OCI-LY1 (cell line): ENCODE measurements around the gene NFIX.

Source experiments
- H2AFZ ChIP-seq: fragments of 200-600 bp; sonication (generic), shearing (Covaris generic); 2 replicates; pipeline ENCODE4 v1.6.0; 2014; ENCODE audit warnings: antibody characterized with exemption, mild to moderate bottlenecking, low read length
- H3F3A ChIP-seq: fragments of 200-600 bp; sonication (generic), shearing (Covaris generic); 2 replicates; pipeline ENCODE4 v1.6.0; 2014; ENCODE audit warnings: mild to moderate bottlenecking, antibody characterized with exemption, low read length, moderate library complexity; ENCODE audit not compliant: insufficient read depth
- H3K27ac ChIP-seq: fragments of 200-600 bp; sonication (generic); 2 replicates; pipeline ENCODE4 v1.5.1; 2014; ENCODE audit warnings: low read length, mixed run types, mild to moderate bottlenecking, low read depth; ENCODE audit not compliant: poor library complexity, severe bottlenecking
- H3K27me3 ChIP-seq: fragments of 200-600 bp; sonication (generic); 2 replicates; pipeline ENCODE4 v1.6.0; 2014; ENCODE audit warnings: antibody characterized with exemption, mild to moderate bottlenecking, low read length, moderate library complexity; ENCODE audit not compliant: insufficient read depth
- H3K36me3 ChIP-seq: fragments of 200-600 bp; sonication (generic); 2 replicates; pipeline ENCODE4 v1.6.1; 2014; ENCODE audit warnings: mild to moderate bottlenecking, antibody characterized with exemption, low read length, moderate library complexity, mixed read lengths; ENCODE audit not compliant: insufficient read depth
- H3K4me1 ChIP-seq: fragments of 200-600 bp; sonication (generic); 2 replicates; pipeline ENCODE4 v1.5.1; 2014; ENCODE audit warnings: mild to moderate bottlenecking, low read length, moderate library complexity; ENCODE audit not compliant: insufficient read depth, severe bottlenecking
- H3K4me2 ChIP-seq: fragments of 200-600 bp; sonication (generic), shearing (Covaris generic); 2 replicates; pipeline ENCODE4 v1.6.1; 2014; ENCODE audit warnings: low read length
- H3K4me3 ChIP-seq: fragments of 200-600 bp; sonication (generic); 2 replicates; pipeline ENCODE4 v1.5.1; 2014; ENCODE audit warnings: low read length, low read depth, mild to moderate bottlenecking, mixed read lengths; ENCODE audit not compliant: poor library complexity, severe bottlenecking
- H3K79me2 ChIP-seq: fragments of 200-600 bp; shearing (Covaris generic); 2 replicates; pipeline ENCODE4 v1.6.1; 2016; ENCODE audit warnings: mixed run types, low read length, mixed read lengths; ENCODE audit not compliant: insufficient read depth
- H3K9ac ChIP-seq: fragments of 200-600 bp; sonication (generic), shearing (Covaris generic); 2 replicates; pipeline ENCODE4 v1.6.1; 2014; ENCODE audit warnings: mild to moderate bottlenecking, low read length, mixed read lengths
- H3K9me2 ChIP-seq: fragments of 200-600 bp; sonication (generic), shearing (Covaris generic); 2 replicates; pipeline ENCODE4 v1.6.1; 2014; ENCODE audit warnings: low read depth, mild to moderate bottlenecking, low read length, mixed read lengths
- H3K9me3 ChIP-seq: fragments of 200-600 bp; shearing (Covaris generic); 2 replicates; pipeline ENCODE4 v1.6.1; 2014; ENCODE audit warnings: low read length, mixed read lengths
- H4K20me1 ChIP-seq: fragments of 200-600 bp; sonication (generic), shearing (Covaris generic); 2 replicates; pipeline ENCODE4 v1.6.0; 2016; ENCODE audit warnings: mild to moderate bottlenecking, low read length; ENCODE audit not compliant: insufficient read depth
- EZH2 ChIP-seq: fragments of 200-600 bp; sonication (generic), shearing (Covaris generic); IDR thresholded peaks from 2 replicates; pipeline ENCODE4 v1.8.0; 2017; ENCODE audit warnings: borderline replicate concordance, mixed run types, mild to moderate bottlenecking, antibody characterized with exemption, low read length, moderate library complexity, mixed read lengths
- TF ChIP-seq, protein P1 (sequence below): fragments of 200-600 bp; sonication (generic), shearing (Covaris generic); IDR thresholded peaks from 2 replicates; pipeline ENCODE4 v1.5.1; 2017; ENCODE audit warnings: mild to moderate bottlenecking, antibody characterized with exemption, low read length, moderate library complexity, mixed read lengths

NFIX gene

DNA sequence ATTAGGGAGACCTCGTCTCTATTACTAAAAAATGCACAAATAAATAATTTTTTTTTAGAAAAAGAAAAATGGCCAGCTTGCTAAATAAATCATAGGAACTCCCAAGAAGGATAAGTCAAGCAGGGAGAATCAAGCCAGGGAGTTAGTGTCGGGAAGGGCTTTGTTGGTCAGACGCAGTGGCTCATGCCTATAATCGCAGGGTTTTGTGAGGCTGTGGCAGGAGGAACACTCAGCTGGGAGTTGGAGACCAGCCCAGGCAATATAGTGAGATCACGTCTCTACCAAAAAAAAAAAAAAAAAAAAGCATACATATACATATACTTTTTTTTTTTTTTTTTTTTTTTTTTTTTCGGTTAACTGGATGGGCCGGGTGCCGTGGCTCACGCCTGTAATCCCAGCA, 131.8 kb downstream of the NFIX start:
- Histone ChIP-seq H3K4me1 (no peaks in the 10 kb centered on the region), H3F3A (no peaks in the 10 kb centered on the region), H3K27me3 (no peaks in the 10 kb centered on the region), H2AFZ (no peak overlapping the region), H3K4me2 (no peak overlapping the region), H3K36me3 (peaks cover 21% of the 10 kb centered on the region; the same call in 1 of the 2 replicates), H3K9ac (no peak overlapping the region), H3K79me2 (peaks cover 23% of the 10 kb centered on the region), H3K9me2 (no peaks in the 10 kb centered on the region), H3K4me3 (no peak overlapping the region), H3K9me3 (no peaks in the 10 kb centered on the region), H4K20me1 (no peaks in the 10 kb centered on the region), H3K27ac (no peak overlapping the region)
- TF ChIP-seq, protein P1, sequence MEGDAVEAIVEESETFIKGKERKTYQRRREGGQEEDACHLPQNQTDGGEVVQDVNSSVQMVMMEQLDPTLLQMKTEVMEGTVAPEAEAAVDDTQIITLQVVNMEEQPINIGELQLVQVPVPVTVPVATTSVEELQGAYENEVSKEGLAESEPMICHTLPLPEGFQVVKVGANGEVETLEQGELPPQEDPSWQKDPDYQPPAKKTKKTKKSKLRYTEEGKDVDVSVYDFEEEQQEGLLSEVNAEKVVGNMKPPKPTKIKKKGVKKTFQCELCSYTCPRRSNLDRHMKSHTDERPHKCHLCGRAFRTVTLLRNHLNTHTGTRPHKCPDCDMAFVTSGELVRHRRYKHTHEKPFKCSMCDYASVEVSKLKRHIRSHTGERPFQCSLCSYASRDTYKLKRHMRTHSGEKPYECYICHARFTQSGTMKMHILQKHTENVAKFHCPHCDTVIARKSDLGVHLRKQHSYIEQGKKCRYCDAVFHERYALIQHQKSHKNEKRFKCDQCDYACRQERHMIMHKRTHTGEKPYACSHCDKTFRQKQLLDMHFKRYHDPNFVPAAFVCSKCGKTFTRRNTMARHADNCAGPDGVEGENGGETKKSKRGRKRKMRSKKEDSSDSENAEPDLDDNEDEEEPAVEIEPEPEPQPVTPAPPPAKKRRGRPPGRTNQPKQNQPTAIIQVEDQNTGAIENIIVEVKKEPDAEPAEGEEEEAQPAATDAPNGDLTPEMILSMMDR: no peak
- TF ChIP-seq EZH2: no peak

DNA sequence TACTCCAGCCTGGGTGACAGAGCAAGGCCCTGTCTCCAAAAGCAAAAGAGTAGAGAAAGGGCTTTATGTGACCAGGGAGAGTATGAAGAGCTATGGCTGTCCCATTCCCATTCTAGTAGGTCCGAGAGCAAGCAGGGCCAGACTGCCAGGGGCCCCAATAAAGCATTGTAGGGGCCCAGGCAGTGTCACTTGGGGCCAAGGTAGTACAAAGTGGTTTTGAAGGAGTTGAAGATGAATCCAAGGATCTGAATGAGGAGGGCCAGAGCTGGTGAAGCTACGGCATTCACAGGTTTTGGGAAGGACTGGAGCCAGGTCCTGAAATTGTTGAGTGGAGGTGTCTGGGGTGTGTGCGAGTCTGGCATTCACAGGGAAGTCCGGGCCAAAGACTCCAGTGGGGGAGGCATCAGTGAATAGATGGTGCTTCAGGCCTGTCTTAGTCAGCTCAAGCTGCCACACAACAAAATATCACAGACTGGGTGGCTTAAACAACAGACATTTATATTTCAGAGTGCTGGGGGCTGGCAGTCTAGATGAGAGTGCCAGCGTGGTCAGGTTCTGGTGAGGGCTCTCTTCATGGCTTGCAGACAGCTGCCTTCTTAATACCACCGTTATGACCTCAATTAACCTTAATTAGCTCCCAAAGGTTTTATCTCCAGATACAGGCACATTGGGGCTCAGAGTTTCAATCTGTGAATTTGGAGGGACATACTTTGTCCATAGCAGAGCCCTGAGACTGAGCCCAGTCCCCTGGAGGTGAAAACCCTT, 132.7 kb downstream of the NFIX start:
- Histone ChIP-seq H3K27ac (no peak overlapping the region), H3K79me2 (peaks cover 19% of the 10 kb centered on the region), H3K9me2 (no peaks in the 10 kb centered on the region), H3K4me1 (no peaks in the 10 kb centered on the region), H2AFZ (no peak overlapping the region), H3K27me3 (no peaks in the 10 kb centered on the region), H3K9ac (no peak overlapping the region), H4K20me1 (no peaks in the 10 kb centered on the region), H3F3A (no peaks in the 10 kb centered on the region), H3K4me2 (no peak overlapping the region), H3K36me3 (peaks cover 28% of the 10 kb centered on the region; the same call in 1 of the 2 replicates), H3K4me3 (no peak overlapping the region), H3K9me3 (no peaks in the 10 kb centered on the region)
- TF ChIP-seq, protein P1: no peak
- TF ChIP-seq EZH2: no peak

DNA sequence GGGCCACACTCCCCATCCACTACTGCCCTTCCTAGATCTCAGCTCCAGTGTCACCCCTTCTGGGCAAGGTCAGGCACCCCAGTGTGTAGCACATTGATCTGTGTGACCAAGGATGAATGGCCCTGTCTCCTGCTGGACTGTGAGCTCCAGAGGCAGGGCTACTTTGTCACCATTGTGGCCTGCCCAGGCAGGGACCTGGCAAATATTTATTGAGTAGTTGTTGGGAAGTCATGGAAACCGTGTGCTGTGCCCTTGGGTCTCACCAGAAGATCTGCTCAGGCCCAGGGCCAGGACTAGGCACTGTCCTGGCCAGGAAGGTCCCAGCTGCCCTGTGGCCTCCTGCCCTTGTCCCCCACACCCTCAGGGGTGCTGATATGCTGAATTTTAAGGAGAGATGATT, 133.3 kb downstream of the NFIX start:
- Histone ChIP-seq H3K27me3 (no peaks in the 10 kb centered on the region), H3K4me2 (no peak overlapping the region), H3K9me3 (no peaks in the 10 kb centered on the region), H3F3A (no peaks in the 10 kb centered on the region), H2AFZ (no peak overlapping the region), H3K27ac (no peak overlapping the region), H3K9me2 (no peaks in the 10 kb centered on the region), H4K20me1 (no peaks in the 10 kb centered on the region), H3K4me3 (no peak overlapping the region), H3K36me3 (peaks cover 32% of the 10 kb centered on the region; the same call in 1 of the 2 replicates), H3K9ac (no peak overlapping the region), H3K4me1 (no peaks in the 10 kb centered on the region), H3K79me2 (peaks cover 20% of the 10 kb centered on the region)
- TF ChIP-seq, protein P1: no peak
- no peak for TF ChIP-seq EZH2
